ENCODE measurements around the gene FAM193B.
"Not testable (repeated sequence)": the region's sequence is repeated elsewhere in the genome, so short reads cannot be mapped to it uniquely, and the experiment has no call there.

FAM193B gene

GRCh38 chr5:177486256-177486655, 68.1 kb downstream of the FAM193B start:
- Histone ChIP-seq H3K4me1 (ENCODE audit: control extremely low read depth in 1 of 4, control insufficient read depth in 4 of 4, insufficient read depth in 4 of 4, low read length in 3 of 4) (no peaks in the 10 kb centered on the region), H3K27ac (ENCODE audit: insufficient read depth in 1 of 2, low read depth in 1 of 2, low read length in 2 of 2, poor library complexity in 1 of 2, severe bottlenecking in 2 of 2) (no peak overlapping the region), H3K36me3 (ENCODE audit: control insufficient read depth in 4 of 4, insufficient read depth in 4 of 4, low read length in 3 of 4) (peaks cover 7 to 58% (median 20%) of the 10 kb centered on the region in 4 experiments), H3K4me3 (ENCODE audit: control insufficient read depth in 1 of 7, extremely low read depth in 1 of 7, insufficient read depth in 4 of 7, low read depth in 2 of 7, low read length in 6 of 7) (no peak overlapping the region), H3K27me3 (replicated peaks in 2 of 5; ENCODE audit: control insufficient read depth in 4 of 5, insufficient read depth in 5 of 5, low read length in 4 of 5) (no peaks in the 10 kb centered on the region), H3K9me3 (ENCODE audit: control extremely low read depth in 1 of 5, control insufficient read depth in 4 of 5, insufficient read depth in 2 of 5, low read depth in 1 of 5, low read length in 4 of 5) (no peaks in the 10 kb centered on the region)
- WGBS (ENCODE audit: insufficient coverage) = 100% methylated on average over 2 of the region's 3 CpGs
- ChIA-PET POLR2A (no interaction called here), CTCF (interaction anchor here (0.8 to 18.3 kb wide), 6 partner anchors 9 to 40 kb away, joined by 3 to 206 read pairs (median 4); partner anchors contain the start of genes DOK3 and PRR7)
- no peak for DNase-seq

GRCh38 chr5:177485753-177486152, 68.6 kb downstream of the FAM193B start:
- H3K4me1 ChIP-seq (ENCODE audit: control extremely low read depth in 1 of 4, control insufficient read depth in 4 of 4, insufficient read depth in 4 of 4, low read length in 3 of 4); H3K27ac ChIP-seq (ENCODE audit: insufficient read depth in 1 of 2, low read depth in 1 of 2, low read length in 2 of 2, poor library complexity in 1 of 2, severe bottlenecking in 2 of 2); POLR2A ChIA-PET; H3K4me3 ChIP-seq (ENCODE audit: control insufficient read depth in 1 of 7, extremely low read depth in 1 of 7, insufficient read depth in 4 of 7, low read depth in 2 of 7, low read length in 6 of 7); DNase-seq; H3K27me3 ChIP-seq (replicated peaks in 2 of 5; ENCODE audit: control insufficient read depth in 4 of 5, insufficient read depth in 5 of 5, low read length in 4 of 5); H3K9me3 ChIP-seq (ENCODE audit: control extremely low read depth in 1 of 5, control insufficient read depth in 4 of 5, insufficient read depth in 2 of 5, low read depth in 1 of 5, low read length in 4 of 5): not testable (repeated sequence)
- 83% methylated on average over 3 of the region's 3 CpGs for WGBS (ENCODE audit: insufficient coverage)
- H3K36me3 ChIP-seq (ENCODE audit: control insufficient read depth in 4 of 4, insufficient read depth in 4 of 4, low read length in 3 of 4) = peaks cover 7 to 53% (median 18%) of the 10 kb centered on the region in 4 experiments
- CTCF ChIA-PET = interaction anchor here (0.6 to 18.3 kb wide), 5 partner anchors 8 to 590 kb away, joined by 3 to 206 read pairs (median 5); partner anchors contain the start of gene DOK3

GRCh38 chr5:177484902-177485549, 69.3 kb downstream of the FAM193B start:
- Histone ChIP-seq H3K4me3 (ENCODE audit: control insufficient read depth in 1 of 7, extremely low read depth in 1 of 7, insufficient read depth in 4 of 7, low read depth in 2 of 7, low read length in 6 of 7) (no peak overlapping the region), H3K27ac (ENCODE audit: insufficient read depth in 1 of 2, low read depth in 1 of 2, low read length in 2 of 2, poor library complexity in 1 of 2, severe bottlenecking in 2 of 2) (no peak overlapping the region), H3K27me3 (replicated peaks in 2 of 5; ENCODE audit: control insufficient read depth in 4 of 5, insufficient read depth in 5 of 5, low read length in 4 of 5) (no peaks in the 10 kb centered on the region), H3K4me1 (ENCODE audit: control extremely low read depth in 1 of 4, control insufficient read depth in 4 of 4, insufficient read depth in 4 of 4, low read length in 3 of 4) (peaks cover 0 to 2% (median 2%) of the 10 kb centered on the region in 4 experiments), H3K9me3 (ENCODE audit: control extremely low read depth in 1 of 5, control insufficient read depth in 4 of 5, insufficient read depth in 2 of 5, low read depth in 1 of 5, low read length in 4 of 5) (no peaks in the 10 kb centered on the region), H3K36me3 (ENCODE audit: control insufficient read depth in 4 of 4, insufficient read depth in 4 of 4, low read length in 3 of 4) (peaks cover 6 to 46% (median 15%) of the 10 kb centered on the region in 4 experiments)
- ChIA-PET CTCF (interaction anchor here (0.6 to 18.3 kb wide), 3 partner anchors 9 to 590 kb away, joined by 3 to 206 read pairs (median 3); partner anchors contain the start of gene DOK3), POLR2A (no interaction called here)
- no peak for DNase-seq
- 89% methylated on average over 11 of the region's 13 CpGs for WGBS (ENCODE audit: insufficient coverage)

GRCh38 chr5:177483994-177484901, 70.1 kb downstream of the FAM193B start:
- no peaks in the 10 kb centered on the region for H3K9me3 ChIP-seq (ENCODE audit: control extremely low read depth in 1 of 5, control insufficient read depth in 4 of 5, insufficient read depth in 2 of 5, low read depth in 1 of 5, low read length in 4 of 5)
- peaks cover 0 to 10% (median 10%) of the 10 kb centered on the region in 4 experiments for H3K4me1 ChIP-seq (ENCODE audit: control extremely low read depth in 1 of 4, control insufficient read depth in 4 of 4, insufficient read depth in 4 of 4, low read length in 3 of 4)
- no peak overlapping the region for H3K27ac ChIP-seq (ENCODE audit: insufficient read depth in 1 of 2, low read depth in 1 of 2, low read length in 2 of 2, poor library complexity in 1 of 2, severe bottlenecking in 2 of 2)
- H3K27me3 ChIP-seq (replicated peaks in 2 of 5; ENCODE audit: control insufficient read depth in 4 of 5, insufficient read depth in 5 of 5, low read length in 4 of 5) = no peaks in the 10 kb centered on the region
- 98% methylated on average over 20 of the region's 22 CpGs for WGBS (ENCODE audit: insufficient coverage)
- peaks cover 4 to 38% (median 15%) of the 10 kb centered on the region in 4 experiments for H3K36me3 ChIP-seq (ENCODE audit: control insufficient read depth in 4 of 4, insufficient read depth in 4 of 4, low read length in 3 of 4)
- no peak overlapping the region for H3K4me3 ChIP-seq (ENCODE audit: control insufficient read depth in 1 of 7, extremely low read depth in 1 of 7, insufficient read depth in 4 of 7, low read depth in 2 of 7, low read length in 6 of 7)
- ChIA-PET POLR2A (no interaction called here), CTCF (interaction anchor here (18.3 kb wide), 1 partner anchor 22 kb away, joined by 206 read pairs; the partner anchor contains the start of gene DOK3)
- no peak for DNase-seq

GRCh38 chr5:177483042-177483441, 71.3 kb downstream of the FAM193B start:
- peaks cover 2 to 28% (median 12%) of the 10 kb centered on the region in 4 experiments for H3K36me3 ChIP-seq (ENCODE audit: control insufficient read depth in 4 of 4, insufficient read depth in 4 of 4, low read length in 3 of 4)

GRCh38 chr5:177482359-177482795, 72.0 kb downstream of the FAM193B start:
- CTCF ChIA-PET = interaction anchor here (0.8 kb wide), 1 partner anchor 27 kb away, joined by 3 read pairs; no protein-coding TSS in a partner anchor
- Histone ChIP-seq H3K27ac (ENCODE audit: insufficient read depth in 1 of 2, low read depth in 1 of 2, low read length in 2 of 2, poor library complexity in 1 of 2, severe bottlenecking in 2 of 2) (no peak overlapping the region), H3K4me1 (ENCODE audit: control extremely low read depth in 1 of 4, control insufficient read depth in 4 of 4, insufficient read depth in 4 of 4, low read length in 3 of 4) (peaks cover 0 to 28% (median 24%) of the 10 kb centered on the region in 4 experiments), H3K9me3 (ENCODE audit: control extremely low read depth in 1 of 5, control insufficient read depth in 4 of 5, insufficient read depth in 2 of 5, low read depth in 1 of 5, low read length in 4 of 5) (no peaks in the 10 kb centered on the region), H3K36me3 (ENCODE audit: control insufficient read depth in 4 of 4, insufficient read depth in 4 of 4, low read length in 3 of 4) (peaks cover under 1 to 21% (median 8%) of the 10 kb centered on the region in 4 experiments), H3K4me3 (ENCODE audit: control insufficient read depth in 1 of 7, extremely low read depth in 1 of 7, insufficient read depth in 4 of 7, low read depth in 2 of 7, low read length in 6 of 7) (no peak overlapping the region), H3K27me3 (replicated peaks in 2 of 5; ENCODE audit: control insufficient read depth in 4 of 5, insufficient read depth in 5 of 5, low read length in 4 of 5) (no peaks in the 10 kb centered on the region)
- POLR2A ChIA-PET = no interaction called here
- WGBS (ENCODE audit: insufficient coverage) = 100% methylated on average over 3 of the region's 10 CpGs
- DNase-seq = no peak

More at GRCh38 chr5:177483042-177483441, 71.3 kb downstream of the FAM193B start:
- POLR2A ChIA-PET = no interaction called here
- WGBS (ENCODE audit: insufficient coverage) = 100% methylated on average over 6 of the region's 9 CpGs
- Histone ChIP-seq H3K27ac (ENCODE audit: insufficient read depth in 1 of 2, low read depth in 1 of 2, low read length in 2 of 2, poor library complexity in 1 of 2, severe bottlenecking in 2 of 2) (no peak overlapping the region), H3K27me3 (replicated peaks in 2 of 5; ENCODE audit: control insufficient read depth in 4 of 5, insufficient read depth in 5 of 5, low read length in 4 of 5) (no peaks in the 10 kb centered on the region), H3K4me3 (ENCODE audit: control insufficient read depth in 1 of 7, extremely low read depth in 1 of 7, insufficient read depth in 4 of 7, low read depth in 2 of 7, low read length in 6 of 7) (no peak overlapping the region), H3K4me1 (ENCODE audit: control extremely low read depth in 1 of 4, control insufficient read depth in 4 of 4, insufficient read depth in 4 of 4, low read length in 3 of 4) (peaks cover 0 to 21% (median 19%) of the 10 kb centered on the region in 4 experiments), H3K9me3 (ENCODE audit: control extremely low read depth in 1 of 5, control insufficient read depth in 4 of 5, insufficient read depth in 2 of 5, low read depth in 1 of 5, low read length in 4 of 5) (no peaks in the 10 kb centered on the region)
- CTCF ChIA-PET = no interaction called here
- no peak for DNase-seq
